Vagina (tissue), 2 donors: ENCODE measurements around the gene PRDM5. TPM values are rescaled to one million over a fixed set of nuclear protein-coding genes. Genes with fewer than 3 reads are reported as not detected.

Experiments used
- DNase-seq, 2 donors: peaks; one replicate each; pipeline ENCODE4 v3.0.0-alpha.2; 2017; ENCODE audit errors: extremely low spot score in 2 of 2
- H3K27ac ChIP-seq: fragments of 200-600 bp; sonication (generic); one replicate; pipeline ENCODE4 v1.5.1; 2019
- H3K27me3 ChIP-seq: fragments of 200-600 bp; sonication (generic); one replicate; pipeline ENCODE4 v1.5.1; 2019
- H3K36me3 ChIP-seq, 2 donors: fragments of 200-600 bp; sonication (generic); one replicate each; pipeline ENCODE4 v1.5.1; 2017 to 2019
- H3K4me1 ChIP-seq: fragments of 200-600 bp; sonication (generic); one replicate; pipeline ENCODE4 v1.5.1; 2019
- H3K4me3 ChIP-seq, 2 donors: fragments of 200-600 bp; sonication (generic); 1 replicate in 1 of 2; 2 replicates in 1 of 2; pipeline ENCODE4 v1.5.1; 2016 to 2019
- H3K9me3 ChIP-seq: fragments of 200-600 bp; sonication (generic); one replicate; pipeline ENCODE4 v1.5.1; 2019
- POLR2A ChIP-seq, 2 donors: fragments of 450-650 bp; IDR thresholded peaks; one replicate each; pipeline ENCODE4 v1.6.1; 2017; ENCODE audit warnings: antibody characterized with exemption in 2 of 2, mild to moderate bottlenecking in 2 of 2, moderate library complexity in 2 of 2
- POLR2AphosphoS5 ChIP-seq, 2 donors: sonication (generic); formaldehyde crosslinking; IDR thresholded peaks; one replicate each; pipeline ENCODE4 v1.9.0; 2017; ENCODE audit warnings: antibody characterized with exemption in 2 of 2, mild to moderate bottlenecking in 2 of 2, low read depth in 1 of 2; ENCODE audit not compliant: insufficient read depth in 1 of 2
- intact Hi-C: fragments of 100-400 bp; cut with DNase I; formaldehyde crosslinking; loops from one replicate; pipeline ENCODE4 v1.15.1; 2023
- total RNA-seq: library from RNA; depleted of rRNA; stranded (reverse); fragments of >200 nt; gene quantifications from one replicate; pipeline ENCODE4 v1.2.3, GENCODE V29; 2016
- TF ChIP-seq, protein P1 (sequence below), 3 experiments: fragments of 450-650 bp in 2 of 3; fragments of 200-600 bp in 1 of 3; sonication (generic) in 1 of 3; IDR thresholded peaks; one replicate each; pipeline ENCODE4 v1.5.1; 2017 to 2019; ENCODE audit warnings: antibody characterized with exemption in 3 of 3, mild to moderate bottlenecking in 2 of 3, moderate library complexity in 2 of 3

PRDM5 gene
- total RNA-seq, 1 donor from 2014 or later: 15.2 TPM

DNA sequence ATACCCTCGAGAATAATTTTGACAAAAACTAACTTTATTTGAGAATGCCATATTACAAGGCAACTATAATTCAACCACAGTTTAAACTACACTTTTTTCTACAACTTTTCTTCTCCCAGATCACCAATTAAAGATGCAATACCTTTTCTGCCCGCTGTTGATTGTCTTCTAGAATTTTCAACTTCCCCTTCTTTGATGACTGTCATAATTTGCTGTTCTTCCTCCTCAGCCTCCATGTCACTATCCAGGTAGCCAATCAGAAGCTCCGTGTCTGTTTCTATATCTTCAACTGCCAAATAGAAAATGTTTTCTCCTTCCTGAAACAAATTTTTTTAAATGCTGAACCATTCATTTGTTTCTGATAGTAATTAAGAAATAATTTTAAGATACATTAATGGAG is 101.5 kb downstream of the PRDM5 start:
- H3K27ac ChIP-seq: no peak overlapping the region
- H3K4me1 ChIP-seq: no peaks in the 10 kb centered on the region
- intact Hi-C loops: no loop called here
- H3K27me3 ChIP-seq: no peaks in the 10 kb centered on the region
- DNase-seq: no peak
- TF ChIP-seq POLR2A (IDR thresholded peaks at IDR 0.05) (no peak), POLR2AphosphoS5 (IDR thresholded peaks at IDR 0.05; ENCODE audit: insufficient read depth in 1 of 2, low read depth in 1 of 2) (no peak)
- TF ChIP-seq, protein P1, sequence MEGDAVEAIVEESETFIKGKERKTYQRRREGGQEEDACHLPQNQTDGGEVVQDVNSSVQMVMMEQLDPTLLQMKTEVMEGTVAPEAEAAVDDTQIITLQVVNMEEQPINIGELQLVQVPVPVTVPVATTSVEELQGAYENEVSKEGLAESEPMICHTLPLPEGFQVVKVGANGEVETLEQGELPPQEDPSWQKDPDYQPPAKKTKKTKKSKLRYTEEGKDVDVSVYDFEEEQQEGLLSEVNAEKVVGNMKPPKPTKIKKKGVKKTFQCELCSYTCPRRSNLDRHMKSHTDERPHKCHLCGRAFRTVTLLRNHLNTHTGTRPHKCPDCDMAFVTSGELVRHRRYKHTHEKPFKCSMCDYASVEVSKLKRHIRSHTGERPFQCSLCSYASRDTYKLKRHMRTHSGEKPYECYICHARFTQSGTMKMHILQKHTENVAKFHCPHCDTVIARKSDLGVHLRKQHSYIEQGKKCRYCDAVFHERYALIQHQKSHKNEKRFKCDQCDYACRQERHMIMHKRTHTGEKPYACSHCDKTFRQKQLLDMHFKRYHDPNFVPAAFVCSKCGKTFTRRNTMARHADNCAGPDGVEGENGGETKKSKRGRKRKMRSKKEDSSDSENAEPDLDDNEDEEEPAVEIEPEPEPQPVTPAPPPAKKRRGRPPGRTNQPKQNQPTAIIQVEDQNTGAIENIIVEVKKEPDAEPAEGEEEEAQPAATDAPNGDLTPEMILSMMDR (IDR thresholded peaks at IDR 0.05): no peak
- no peaks in the 10 kb centered on the region for H3K36me3 ChIP-seq
- no peaks in the 10 kb centered on the region for H3K9me3 ChIP-seq
- no peak overlapping the region for H3K4me3 ChIP-seq

DNA sequence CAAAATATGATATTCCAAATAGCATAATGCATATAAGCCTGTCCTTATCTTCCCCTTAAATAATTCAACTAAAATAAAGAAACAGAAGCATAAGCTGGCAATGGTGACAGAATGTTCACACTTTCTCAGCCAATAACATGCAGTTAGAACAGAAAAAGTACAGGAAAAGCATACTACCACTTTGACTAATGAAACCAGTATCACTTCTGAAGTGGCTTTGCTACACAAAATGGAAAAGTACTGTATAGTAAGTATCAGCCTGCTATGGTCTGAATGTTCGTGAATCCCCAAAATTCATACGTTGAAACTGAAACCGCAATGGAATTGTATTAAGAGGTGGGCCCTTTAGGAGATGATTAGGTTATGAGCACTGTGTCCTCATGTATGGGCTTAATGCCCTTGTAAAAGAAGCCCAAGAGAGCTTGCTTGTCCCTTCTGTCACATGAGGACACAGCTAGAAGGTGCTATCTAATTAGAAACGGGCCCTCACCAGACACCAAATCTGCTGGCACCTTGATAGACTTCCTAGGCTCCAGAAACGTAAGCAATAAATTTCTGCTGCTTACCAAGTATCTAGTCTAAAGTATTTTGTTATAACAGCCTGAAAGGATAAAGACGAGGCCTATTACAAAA is 102.6 kb downstream of the PRDM5 start:
- Histone ChIP-seq H3K27ac (no peak overlapping the region), H3K4me1 (no peaks in the 10 kb centered on the region), H3K36me3 (no peaks in the 10 kb centered on the region), H3K4me3 (no peak overlapping the region), H3K9me3 (no peaks in the 10 kb centered on the region), H3K27me3 (no peaks in the 10 kb centered on the region)
- TF ChIP-seq POLR2AphosphoS5 (IDR thresholded peaks at IDR 0.05; ENCODE audit: insufficient read depth in 1 of 2, low read depth in 1 of 2) (no peak), POLR2A (IDR thresholded peaks at IDR 0.05) (no peak)
- TF ChIP-seq, protein P1 (IDR thresholded peaks at IDR 0.05): no peak
- intact Hi-C loops: no loop called here
- no peak for DNase-seq

DNA sequence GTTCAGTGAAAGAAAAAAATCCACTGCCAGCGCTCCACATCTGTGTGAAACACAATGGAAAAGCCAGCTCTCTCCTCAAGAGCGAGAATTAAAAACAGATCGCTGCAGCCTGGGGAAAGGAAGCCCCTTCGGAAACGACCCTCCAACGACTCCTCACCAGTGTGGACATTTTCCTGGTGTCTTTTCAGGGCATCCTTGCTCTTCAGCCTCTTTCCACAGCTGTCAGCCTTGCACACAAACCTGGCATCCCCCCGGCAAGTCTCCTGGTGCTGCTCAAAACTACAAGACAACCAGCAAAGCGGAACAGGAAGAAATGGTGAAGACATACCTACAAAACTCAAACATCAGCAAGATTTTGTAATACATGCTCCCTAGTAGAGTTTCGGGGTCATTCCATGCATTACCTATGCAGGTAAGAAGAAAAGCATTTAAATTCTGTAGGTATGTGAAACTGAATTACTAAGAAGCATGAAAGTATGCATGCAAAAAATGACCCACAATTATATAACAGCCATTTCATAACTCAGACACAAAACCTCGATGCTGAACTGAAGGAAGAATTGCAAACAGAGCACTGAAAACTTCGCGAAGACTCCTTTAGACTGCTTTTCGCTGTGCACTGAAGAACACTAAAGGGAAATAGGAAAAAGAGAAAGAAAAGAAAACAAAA is 106.1 kb downstream of the PRDM5 start:
- intact Hi-C loops: no loop called here
- DNase-seq: no peak
- H3K27ac ChIP-seq: no peak overlapping the region
- no peaks in the 10 kb centered on the region for H3K4me1 ChIP-seq
- TF ChIP-seq, protein P1 (IDR thresholded peaks at IDR 0.05): no peak
- no peak for TF ChIP-seq POLR2AphosphoS5 (IDR thresholded peaks at IDR 0.05; ENCODE audit: insufficient read depth in 1 of 2, low read depth in 1 of 2)
- TF ChIP-seq POLR2A (IDR thresholded peaks at IDR 0.05): no peak
- peaks cover 0 to 4% of the 10 kb centered on the region in 2 donors for H3K36me3 ChIP-seq
- no peak overlapping the region for H3K4me3 ChIP-seq
- H3K9me3 ChIP-seq: no peaks in the 10 kb centered on the region
- H3K27me3 ChIP-seq: no peaks in the 10 kb centered on the region

DNA sequence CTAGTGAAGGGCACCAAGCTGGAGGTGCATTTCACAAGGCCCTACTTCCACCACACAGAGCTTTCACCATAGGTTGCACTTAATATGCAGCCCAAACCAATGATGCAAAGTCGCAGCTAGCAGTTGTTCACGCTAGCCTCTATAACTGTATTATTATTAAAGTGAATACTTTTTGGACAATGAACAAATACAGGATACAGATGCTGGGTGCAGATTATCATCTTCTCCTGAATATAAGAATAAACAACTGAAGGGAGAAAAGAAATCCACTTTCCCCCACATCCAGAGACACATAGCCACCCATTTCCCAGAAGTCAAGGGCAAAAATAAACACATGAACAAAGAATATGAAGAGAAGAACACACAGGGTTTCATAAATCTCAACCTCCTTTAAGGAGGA is 107.2 kb downstream of the PRDM5 start:
- intact Hi-C loops: no loop called here
- H3K4me3 ChIP-seq: no peak overlapping the region
- peaks cover 0 to 4% of the 10 kb centered on the region in 2 donors for H3K36me3 ChIP-seq
- no peak overlapping the region for H3K27ac ChIP-seq
- TF ChIP-seq POLR2A (IDR thresholded peaks at IDR 0.05) (no peak), POLR2AphosphoS5 (IDR thresholded peaks at IDR 0.05; ENCODE audit: insufficient read depth in 1 of 2, low read depth in 1 of 2) (no peak)
- TF ChIP-seq, protein P1 (IDR thresholded peaks at IDR 0.05): no peak
- no peaks in the 10 kb centered on the region for H3K27me3 ChIP-seq
- no peaks in the 10 kb centered on the region for H3K9me3 ChIP-seq
- no peaks in the 10 kb centered on the region for H3K4me1 ChIP-seq
- DNase-seq: no peak

DNA sequence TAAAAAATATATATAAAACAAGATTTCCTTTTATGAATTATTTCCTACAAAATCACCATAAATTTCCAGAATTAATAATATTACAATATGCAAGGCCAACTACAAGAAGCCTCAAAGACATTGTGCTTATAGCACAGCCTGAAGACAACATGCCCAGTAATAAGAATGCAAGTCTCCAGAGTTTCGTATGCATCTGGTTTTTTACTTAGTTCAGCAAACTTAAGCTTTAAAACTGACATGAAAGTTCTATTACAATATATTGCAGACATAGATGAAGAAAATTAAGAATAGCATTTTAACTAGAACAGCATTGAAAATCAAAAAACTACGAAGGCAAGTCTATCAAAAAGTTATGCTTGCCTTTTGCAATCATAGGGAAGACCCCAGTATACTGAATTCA is 107.6 kb downstream of the PRDM5 start:
- TF ChIP-seq, protein P1 (IDR thresholded peaks at IDR 0.05): no peak
- TF ChIP-seq POLR2AphosphoS5 (IDR thresholded peaks at IDR 0.05; ENCODE audit: insufficient read depth in 1 of 2, low read depth in 1 of 2) (no peak), POLR2A (IDR thresholded peaks at IDR 0.05) (no peak)
- H3K27ac ChIP-seq: no peak overlapping the region
- no peak for DNase-seq
- H3K27me3 ChIP-seq: no peaks in the 10 kb centered on the region
- H3K4me1 ChIP-seq: no peaks in the 10 kb centered on the region
- intact Hi-C loops: no loop called here
- H3K36me3 ChIP-seq: peaks cover 0 to 4% of the 10 kb centered on the region in 2 donors
- H3K4me3 ChIP-seq: no peak overlapping the region
- H3K9me3 ChIP-seq: no peaks in the 10 kb centered on the region
